GM23248 (cell line): ENCODE measurements around the gene GPALPP1. TPM values are rescaled to one million over a fixed set of nuclear protein-coding genes. Genes with fewer than 3 reads are reported as not detected.

Source experiments
- DNase-seq: peaks from one replicate; pipeline ENCODE4 v3.0.0-alpha.2; 2015
- H2AFZ ChIP-seq: fragments of 200-600 bp; sonication (generic); 2 replicates; pipeline ENCODE4 v1.6.1; 2016; ENCODE audit warnings: antibody characterized with exemption
- H3F3A ChIP-seq: fragments of 200-600 bp; sonication (generic); 2 replicates; pipeline ENCODE4 v1.6.1; 2016; ENCODE audit warnings: mild to moderate bottlenecking, antibody characterized with exemption, mixed run types; ENCODE audit not compliant: insufficient read depth
- H3K27ac ChIP-seq: fragments of 200-600 bp; sonication (generic); 2 replicates; pipeline ENCODE4 v1.5.1; 2016; ENCODE audit warnings: mild to moderate bottlenecking
- H3K27me3 ChIP-seq: fragments of 200-600 bp; sonication (generic); replicated peaks from 2 replicates; pipeline ENCODE4 v1.6.1; 2016; ENCODE audit warnings: mild to moderate bottlenecking; ENCODE audit not compliant: insufficient read depth
- H3K36me3 ChIP-seq: fragments of 200-600 bp; sonication (generic); 2 replicates; pipeline ENCODE4 v1.6.1; 2016; ENCODE audit warnings: low read depth, mild to moderate bottlenecking
- H3K4me1 ChIP-seq: fragments of 200-600 bp; sonication (generic); 2 replicates; pipeline ENCODE4 v1.6.1; 2016; ENCODE audit warnings: mild to moderate bottlenecking; ENCODE audit not compliant: insufficient read depth
- H3K4me2 ChIP-seq: fragments of 200-600 bp; sonication (generic); one replicate; pipeline ENCODE4 v1.6.1; 2016; ENCODE audit warnings: mild to moderate bottlenecking; ENCODE audit not compliant: unreplicated experiment
- H3K4me3 ChIP-seq: fragments of 200-600 bp; sonication (generic); 2 replicates; pipeline ENCODE4 v1.5.1; 2016; ENCODE audit warnings: mild to moderate bottlenecking
- H3K79me2 ChIP-seq: fragments of 200-600 bp; sonication (generic); 2 replicates; pipeline ENCODE4 v1.6.1; 2016; ENCODE audit warnings: mild to moderate bottlenecking; ENCODE audit not compliant: insufficient read depth
- H3K9ac ChIP-seq: fragments of 200-600 bp; sonication (generic); 2 replicates; pipeline ENCODE4 v1.6.1; 2016; ENCODE audit warnings: mild to moderate bottlenecking
- H3K9me2 ChIP-seq: fragments of 200-600 bp; sonication (generic); 2 replicates; pipeline ENCODE4 v1.6.1; 2016; ENCODE audit warnings: mixed run types, mild to moderate bottlenecking, moderate library complexity; ENCODE audit not compliant: insufficient read depth
- H3K9me3 ChIP-seq: fragments of 200-600 bp; sonication (generic); one replicate; pipeline ENCODE4 v1.6.1; 2017; ENCODE audit warnings: low read depth
- H4K20me1 ChIP-seq: fragments of 200-600 bp; sonication (generic); 2 replicates; pipeline ENCODE4 v1.6.0; 2016; ENCODE audit not compliant: insufficient read depth
- EZH2 ChIP-seq: fragments of 200-600 bp; sonication (generic); IDR thresholded peaks from 2 replicates; pipeline ENCODE4 v1.6.1; 2018; ENCODE audit warnings: antibody characterized with exemption, mild to moderate bottlenecking; ENCODE audit not compliant: insufficient read depth, poor library complexity, severe bottlenecking
- EZH2phosphoT487 ChIP-seq: fragments of 200-600 bp; sonication (generic); IDR thresholded peaks from 2 replicates; pipeline ENCODE4 v1.6.1; 2018; ENCODE audit warnings: antibody characterized with exemption, moderate library complexity, mild to moderate bottlenecking, low read depth; ENCODE audit not compliant: insufficient read depth
- WGBS, 2 experiments: methylation state at CpG; one replicate each; pipeline ENCODE4 v1.1.6; 2015 to 2017; ENCODE audit warnings: low lambda C conversion rate in 2 of 2, low coverage in 1 of 2; ENCODE audit errors: missing lambda C conversion rate in 2 of 2; 5-methylcytosine and 5-hydroxymethylcytosine counted together
- in situ Hi-C: fragments of 300-500 bp; cut with MboI; formaldehyde crosslinking; loops from 2 replicates; pipeline ENCODE4 v1.15.0; 2020
- polyA plus RNA-seq: library from polyadenylated mRNA; unstranded; fragments of >200 nt; fragmentation: Nextera tagmentation; extraction: Ambion mirVana; gene quantifications from 2 replicates; pipeline ENCODE4 v1.2.1, GENCODE V29; 2016
- total RNA-seq: library from RNA; depleted of rRNA; stranded (reverse); fragments of >200 nt; shearing (Covaris generic); gene quantifications from 2 replicates; pipeline ENCODE4 v1.2.3, GENCODE V29; 2014

Gene GPALPP1
- total and polyA plus RNA-seq, 2 experiments from 2014 or later: 21.2 to 22.8 TPM

- 100% methylated on average over 1 of the region's 1 CpG for WGBS, 2 experiments
- Histone ChIP-seq H3K9me2 (no peaks in the 10 kb centered on the region), H3K4me2 (no peak overlapping the region), H3F3A (no peaks in the 10 kb centered on the region), H3K9ac (no peak overlapping the region), H2AFZ (no peak overlapping the region), H3K27me3 (no peaks in the 10 kb centered on the region), H3K4me1 (peaks cover 7% of the 10 kb centered on the region; the same call in 1 of the 2 replicates), H3K27ac (no peak overlapping the region), H4K20me1 (no peaks in the 10 kb centered on the region), H3K4me3 (no peak overlapping the region), H3K9me3 (no peaks in the 10 kb centered on the region), H3K79me2 (peaks cover 21% of the 10 kb centered on the region), H3K36me3 (peaks cover 19% of the 10 kb centered on the region; the same call in 1 of the 2 replicates)
- DNase-seq: no peak
- in situ Hi-C loops: loop anchor here (10.0 kb wide), 1 partner anchor 484 kb away; no protein-coding TSS in a partner anchor
- TF ChIP-seq EZH2 (no peak), EZH2phosphoT487 (no peak)
Observed at GRCh38 chr13:44978328-44978727, 11.0 kb upstream of the GPALPP1 start.

- H3F3A ChIP-seq: no peaks in the 10 kb centered on the region
- peaks cover 99% of the 10 kb centered on the region for H3K79me2 ChIP-seq
- H3K27ac ChIP-seq: peak overlapping the region; percentile 90
- 1 to 2% methylated on average over 10 of the region's 10 CpGs for WGBS, 2 experiments
- peaks cover 19% of the 10 kb centered on the region for H3K4me1 ChIP-seq
- H3K36me3 ChIP-seq: no peaks in the 10 kb centered on the region
- H3K9me3 ChIP-seq: no peaks in the 10 kb centered on the region
- H3K4me3 ChIP-seq: peak overlapping the region; percentile 98
- H4K20me1 ChIP-seq: no peaks in the 10 kb centered on the region
- TF ChIP-seq EZH2phosphoT487 (no peak), EZH2 (no peak)
- H3K27me3 ChIP-seq: no peaks in the 10 kb centered on the region
- in situ Hi-C loops: no loop called here
- H3K9ac ChIP-seq: peak overlapping the region; percentile 98
- DNase-seq: peak; percentile 55
- H3K4me2 ChIP-seq: peak overlapping the region; percentile 99
- no peaks in the 10 kb centered on the region for H3K9me2 ChIP-seq
- H2AFZ ChIP-seq: peak overlapping the region; percentile 96
Observed at GRCh38 chr13:44989941-44990340, 603 bp downstream of the GPALPP1 start.

- H3K4me1 ChIP-seq: no peaks in the 10 kb centered on the region
- peaks cover 4% of the 10 kb centered on the region for H3K79me2 ChIP-seq
- DNase-seq: no peak
- H3K4me2 ChIP-seq: no peak overlapping the region
- H3K9me2 ChIP-seq: no peaks in the 10 kb centered on the region
- H2AFZ ChIP-seq: no peak overlapping the region
- in situ Hi-C loops: no loop called here
- no peaks in the 10 kb centered on the region for H3K9me3 ChIP-seq
- H3K4me3 ChIP-seq: no peak overlapping the region
- H3F3A ChIP-seq: no peaks in the 10 kb centered on the region
- H3K27me3 ChIP-seq: no peaks in the 10 kb centered on the region
- no peak overlapping the region for H3K27ac ChIP-seq
- no peak overlapping the region for H3K9ac ChIP-seq
- H4K20me1 ChIP-seq: no peaks in the 10 kb centered on the region
- TF ChIP-seq EZH2 (no peak), EZH2phosphoT487 (no peak)
- H3K36me3 ChIP-seq: peaks cover 15% of the 10 kb centered on the region
Observed at GRCh38 chr13:45003417-45003816, 14.1 kb downstream of the GPALPP1 start.

- Histone ChIP-seq H3F3A (no peaks in the 10 kb centered on the region), H3K4me3 (no peak overlapping the region), H2AFZ (no peak overlapping the region), H3K9ac (no peak overlapping the region), H3K79me2 (no peaks in the 10 kb centered on the region), H3K36me3 (peaks cover 22% of the 10 kb centered on the region), H4K20me1 (no peaks in the 10 kb centered on the region), H3K9me2 (no peaks in the 10 kb centered on the region), H3K9me3 (no peaks in the 10 kb centered on the region), H3K4me1 (no peaks in the 10 kb centered on the region), H3K4me2 (no peak overlapping the region), H3K27me3 (no peaks in the 10 kb centered on the region), H3K27ac (no peak overlapping the region)
- no peak for DNase-seq
- in situ Hi-C loops: no loop called here
- 84 to 95% methylated on average over 2 of the region's 2 CpGs for WGBS, 2 experiments
- no peak for TF ChIP-seq EZH2phosphoT487
- TF ChIP-seq EZH2: no peak
Observed at GRCh38 chr13:45004096-45004495, 14.8 kb downstream of the GPALPP1 start.

- DNase-seq: no peak
- H2AFZ ChIP-seq: no peak overlapping the region
- H3K4me2 ChIP-seq: no peak overlapping the region
- no peak overlapping the region for H3K27ac ChIP-seq
- H3K4me1 ChIP-seq: no peaks in the 10 kb centered on the region
- no peaks in the 10 kb centered on the region for H3K27me3 ChIP-seq
- H3K79me2 ChIP-seq: no peaks in the 10 kb centered on the region
- no peak for TF ChIP-seq EZH2phosphoT487
- TF ChIP-seq EZH2: no peak
- no peaks in the 10 kb centered on the region for H4K20me1 ChIP-seq
- no peaks in the 10 kb centered on the region for H3F3A ChIP-seq
- no peak overlapping the region for H3K4me3 ChIP-seq
- no peaks in the 10 kb centered on the region for H3K9me2 ChIP-seq
- no peaks in the 10 kb centered on the region for H3K9me3 ChIP-seq
- H3K9ac ChIP-seq: no peak overlapping the region
- H3K36me3 ChIP-seq: peaks cover 27% of the 10 kb centered on the region
- in situ Hi-C loops: no loop called here
Observed at GRCh38 chr13:45007225-45007624, 17.9 kb downstream of the GPALPP1 start.
